Stimulated activated CD8-positive, alpha-beta memory T cell treated with anti-CD3 and anti-CD28 coated beads, Interleukin-12 subunit alpha, Interleukin-12 subunit beta, amount 100 ng/mL, for 4 hours (primary cell): ENCODE data around the gene DSCAM.

Experiments used
- DNase-seq: peaks from one replicate; pipeline ENCODE4 v3.0.0-alpha.2; 2020; ENCODE audit warnings: low read depth

The DSCAM gene

DNA sequence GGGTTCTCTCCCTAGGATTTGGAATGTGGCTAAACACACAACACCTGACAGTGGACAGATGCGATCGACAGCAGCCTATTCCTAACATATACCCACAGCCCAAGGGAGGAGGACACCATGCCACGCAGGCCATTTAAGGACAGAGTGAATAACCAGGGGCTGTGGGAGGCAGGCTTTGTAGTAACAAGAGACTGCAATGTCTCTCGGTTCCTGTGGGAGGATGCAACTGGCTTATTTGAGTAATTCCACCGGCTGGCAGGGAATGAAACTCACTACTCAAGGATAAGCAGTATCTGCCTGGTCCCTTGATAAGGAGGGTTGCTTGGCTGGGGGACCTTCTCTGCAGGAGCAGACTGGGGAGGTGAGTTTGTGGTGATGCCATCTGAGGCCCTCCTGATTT, 870.2 kb downstream of the DSCAM start:
- DNase-seq = no peak

DNA sequence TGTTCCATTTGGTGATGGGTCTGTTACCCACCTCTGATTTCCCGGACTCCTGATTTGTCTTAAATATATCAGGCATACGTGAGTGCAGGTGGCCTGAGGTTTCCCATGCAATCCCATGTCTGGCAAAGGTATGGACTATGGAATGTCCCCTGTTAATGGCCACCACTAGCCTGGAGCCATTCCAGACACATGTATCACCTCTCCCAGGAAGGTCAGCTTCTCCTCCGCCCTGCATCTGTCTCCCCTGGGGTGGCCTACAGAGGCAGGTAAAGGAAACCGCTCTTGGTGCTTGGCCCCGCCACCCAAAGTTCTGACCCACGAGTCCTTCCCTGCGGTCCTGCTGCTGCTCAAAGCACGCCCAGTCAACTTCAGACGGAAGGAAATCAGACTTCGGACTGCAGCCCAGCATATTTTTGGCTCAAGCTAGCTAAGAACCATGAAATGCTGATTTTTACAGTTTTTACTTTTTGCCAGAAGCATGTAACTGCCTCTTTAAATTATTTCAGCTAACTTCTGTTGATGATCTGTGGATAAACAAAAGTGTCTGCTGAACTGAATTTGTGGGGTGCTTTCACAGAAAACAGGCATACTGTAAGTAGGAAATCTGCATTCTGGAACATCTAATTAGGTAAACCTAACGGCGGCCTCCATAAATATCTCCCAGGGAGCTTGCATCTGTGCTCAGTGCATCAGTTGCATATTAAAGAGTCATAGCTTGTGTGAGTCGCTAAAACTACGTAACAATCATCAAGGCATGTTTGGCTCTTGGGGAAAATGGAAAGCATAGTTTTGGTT, 873.8 kb downstream of the DSCAM start:
- DNase-seq = no peak

DNA sequence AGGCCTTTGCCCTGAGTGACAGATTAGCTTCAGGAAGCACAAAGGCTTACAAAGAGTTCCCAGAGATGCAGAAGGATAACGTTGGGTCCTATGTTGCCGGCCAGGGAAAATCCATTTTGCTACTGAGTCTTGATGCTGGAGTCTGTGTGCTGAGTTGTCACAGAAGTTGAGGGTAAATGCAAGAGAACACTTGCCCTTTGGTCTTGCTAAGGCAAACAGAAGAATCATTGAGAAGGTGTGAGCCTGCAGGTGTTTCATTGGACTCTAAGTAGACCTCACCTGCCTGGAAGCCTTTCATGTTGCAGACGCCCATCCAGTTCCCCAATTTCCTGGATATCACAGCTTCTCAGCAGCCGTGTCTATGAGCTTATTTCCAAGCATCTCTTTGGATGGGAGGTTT, 874.5 kb downstream of the DSCAM start:
- no peak for DNase-seq

DNA sequence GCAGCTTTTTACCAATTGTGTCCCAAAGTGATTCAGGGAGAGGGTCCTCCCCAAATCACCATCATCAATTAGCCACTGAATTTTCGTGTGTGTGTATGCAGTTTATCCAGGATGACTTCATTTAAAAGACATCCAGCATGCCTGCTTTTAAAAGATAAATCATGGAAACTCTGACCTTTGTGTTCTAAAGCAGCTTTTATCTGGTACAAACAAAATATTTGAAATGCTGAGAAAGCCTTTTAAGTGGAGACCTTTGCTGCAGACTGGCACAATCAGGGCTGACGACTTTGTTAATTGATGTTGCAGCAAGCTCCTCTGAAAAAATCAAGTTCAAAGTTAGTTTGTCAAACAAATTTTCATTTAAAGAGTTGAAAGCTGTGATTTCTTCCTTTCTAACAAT, 875.0 kb downstream of the DSCAM start:
- DNase-seq = no peak

DNA sequence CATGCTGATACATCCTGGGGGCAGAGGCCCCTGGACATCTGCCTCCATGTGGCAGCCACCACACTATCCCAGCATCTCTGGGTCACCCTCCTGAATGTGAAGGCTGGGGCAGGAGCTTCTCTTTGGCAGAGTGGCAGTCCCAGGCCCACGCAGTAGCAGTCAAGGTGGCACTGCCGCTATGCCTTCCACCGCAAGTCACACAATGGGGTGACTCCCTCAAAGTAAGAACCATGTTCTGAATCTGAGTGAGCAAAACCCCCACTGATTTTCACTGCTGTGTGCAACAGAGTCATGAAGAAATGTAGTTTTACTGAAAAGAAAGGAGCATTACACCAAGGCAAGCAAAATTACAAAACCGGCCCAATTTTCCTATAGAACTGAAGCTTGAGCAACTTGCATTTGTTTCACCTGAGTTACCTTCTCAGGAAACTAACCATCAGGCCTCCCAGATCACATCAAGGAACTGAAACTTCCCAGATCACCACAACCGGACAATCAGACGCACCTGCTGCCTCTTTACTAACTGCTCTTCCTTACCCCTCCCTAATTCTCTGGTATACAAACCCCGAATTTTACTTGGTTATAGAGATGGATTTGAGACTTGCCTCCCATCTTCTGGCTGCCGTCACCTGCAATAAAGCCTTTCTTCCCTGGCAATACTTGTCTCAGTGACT, 877.1 kb downstream of the DSCAM start:
- no peak for DNase-seq

DNA sequence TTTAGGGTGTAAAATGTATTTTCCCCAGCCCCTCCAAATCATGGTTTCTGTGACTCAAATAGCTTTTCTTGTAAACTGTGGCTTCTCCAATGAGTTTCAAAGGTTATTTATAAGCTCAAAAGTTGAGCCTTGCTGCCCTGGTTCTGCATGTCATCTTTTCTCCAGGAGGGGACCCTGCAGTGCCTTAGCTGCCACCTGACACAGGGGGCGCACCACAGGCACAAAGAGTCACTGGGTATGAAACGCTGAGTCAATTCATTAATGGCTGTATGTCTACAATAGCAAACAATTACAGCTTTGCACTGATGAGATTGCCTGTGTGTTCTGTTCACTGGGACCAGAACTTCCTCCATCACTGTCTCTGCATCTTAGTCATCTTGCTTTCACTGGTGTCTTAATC, 878.9 kb downstream of the DSCAM start:
- DNase-seq = no peak

DNA sequence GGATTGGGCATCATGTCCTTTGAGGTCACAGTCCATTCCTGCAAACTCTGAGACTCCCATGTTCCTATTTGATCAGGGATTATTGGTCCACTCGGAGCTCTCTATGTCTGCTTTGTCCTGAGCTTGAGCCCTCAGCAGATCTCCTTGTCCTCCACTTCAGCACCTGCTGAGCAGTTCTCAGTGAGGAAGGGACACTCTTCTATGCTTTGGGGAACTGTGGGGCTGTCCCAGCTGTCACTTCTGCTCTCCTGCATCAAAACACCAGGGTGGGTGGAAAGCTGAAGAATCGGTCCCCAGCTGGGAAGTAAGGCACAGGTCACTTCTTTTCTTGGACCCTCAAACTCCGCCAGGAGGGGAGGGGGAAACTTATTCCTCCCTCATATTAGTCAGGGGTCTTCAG, 880.2 kb downstream of the DSCAM start:
- DNase-seq = no peak

DNA sequence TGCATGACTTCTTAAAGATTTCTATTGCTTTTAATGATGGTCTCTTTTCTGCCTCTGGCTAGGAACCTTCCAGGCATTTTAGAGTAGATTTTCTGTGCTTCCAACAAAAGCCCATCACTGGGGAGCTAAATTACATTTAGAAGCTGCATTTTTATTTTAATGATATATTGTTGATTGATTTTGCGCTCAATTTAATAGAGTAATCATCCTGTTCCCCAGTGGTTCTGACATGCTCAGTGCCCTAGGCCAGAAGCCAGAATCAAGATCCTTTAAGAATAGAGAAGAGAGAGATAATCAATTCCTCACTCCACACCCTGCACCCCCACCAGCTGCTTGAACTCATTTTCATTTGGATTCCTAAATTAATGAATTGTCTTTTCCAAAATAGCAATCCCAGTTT, 881.9 kb downstream of the DSCAM start:
- no peak for DNase-seq

DNA sequence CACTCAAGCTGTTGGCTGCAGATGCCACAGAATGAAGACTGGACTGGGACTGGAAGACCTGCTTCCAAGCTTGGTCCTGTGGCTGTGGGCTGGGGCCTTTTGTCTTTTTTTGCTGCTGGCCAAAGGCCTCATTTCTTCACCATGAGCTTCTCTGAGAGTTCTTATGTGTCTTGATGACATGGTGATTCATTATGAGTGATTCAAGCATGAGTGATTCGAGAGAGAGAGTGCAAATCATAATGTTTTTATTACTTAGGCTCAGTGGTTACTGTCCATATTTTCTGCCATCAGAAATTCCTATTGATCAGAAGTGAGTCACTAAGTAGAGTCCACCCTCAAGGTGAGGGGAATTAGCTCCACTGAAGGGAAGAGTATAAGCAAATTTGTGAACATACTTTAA, 885.7 kb downstream of the DSCAM start:
- DNase-seq = no peak
